HepG2 (cell line): ENCODE results near the gene LRP1B. TPM values are rescaled to one million over a fixed set of nuclear protein-coding genes. Genes with fewer than 3 reads are reported as not detected.
"Not testable (repeated sequence)": the region's sequence is repeated elsewhere in the genome, so short reads cannot be mapped to it uniquely, and the experiment has no call there.

Experiments
- ATAC-seq: fragments of 200-7000 bp; cut with Tn5 transposase; 3 replicates; pipeline ENCODE4 v1.9.1; 2020; ENCODE audit warnings: mild to moderate bottlenecking, moderate library complexity
- BruUV-seq: library from RNA; stranded (reverse); fragments of 400-500 nt; replicated peaks from 2 replicates; lab custom pipeline; 2021; lab: Mats Ljungman, UMichigan
- CTCF ChIA-PET: fragments of 300-600 bp; formaldehyde crosslinking; extraction: SDS; loops from one replicate; lab custom pipeline; 2021; ENCODE audit warnings: low total read pairs, inconsistent platforms, low intra/inter-chr PET ratio; lab: Yijun Ruan, JAX
- POLR2A ChIA-PET: fragments of 350-600 bp; sonication (Branson Sonifier 250); formaldehyde crosslinking; loops from one replicate; lab custom pipeline; 2020; ENCODE audit warnings: antibody characterized with exemption, inconsistent platforms; lab: Yijun Ruan, JAX
- DNase-seq: peaks from one replicate; pipeline ENCODE4 v3.0.0-alpha.2; 2015; ENCODE audit warnings: low spot score
- FAIRE-seq: peaks from 3 replicates; lab custom pipeline; 2011; peaks lifted over from hg19 to GRCh38; lab: Jason Lieb, UNC
- H2AFZ ChIP-seq: one replicate; pipeline ENCODE4 v1.6.1; 2011; ENCODE audit warnings: low read length, inconsistent platforms
- H3K27ac ChIP-seq: fragments of 300-600 bp; 3 replicates; pipeline ENCODE4 v1.8.0; 2011; ENCODE audit warnings: mixed run types, mild to moderate bottlenecking, mixed read lengths, low read length, inconsistent platforms; ENCODE audit not compliant: insufficient read depth; ENCODE audit errors: extremely low read length
- H3K27me3 ChIP-seq, 2 experiments: fragments of 200-600 bp in 1 of 2; 2 replicates in 1 of 2; 3 replicates in 1 of 2; pipeline versions ENCODE4 v1.6.0 to v1.8.0; 2011; ENCODE audit warnings: low read length in 2 of 2, mild to moderate bottlenecking in 2 of 2, moderate library complexity in 2 of 2, inconsistent platforms in 1 of 2; ENCODE audit not compliant: insufficient read depth in 2 of 2, control insufficient read depth in 1 of 2
- H3K36me3 ChIP-seq, 2 experiments: fragments of 200-600 bp in 1 of 2; replicated peaks in 1 of 2; 2 replicates in 1 of 2; 3 replicates in 1 of 2; pipeline versions ENCODE4 v1.5.1 to v1.8.0; 2011; ENCODE audit warnings: low read length in 2 of 2, inconsistent platforms in 1 of 2; ENCODE audit not compliant: insufficient read depth in 2 of 2, control insufficient read depth in 1 of 2
- H3K4me1 ChIP-seq: 2 replicates; pipeline ENCODE4 v1.5.1; 2012; ENCODE audit warnings: low read length, inconsistent platforms; ENCODE audit not compliant: insufficient read depth
- H3K4me2 ChIP-seq: 2 replicates; pipeline ENCODE4 v1.6.0; 2011; ENCODE audit warnings: low read depth, low read length, inconsistent platforms
- H3K4me3 ChIP-seq, 3 experiments: fragments of 200-600 bp in 1 of 3; sonication (generic), shearing (Covaris generic) in 1 of 3; replicated peaks in 1 of 3; 2 replicates each; pipeline ENCODE4 v1.5.1; 2011 to 2016; ENCODE audit warnings: low read length in 3 of 3, inconsistent platforms in 2 of 3, low read depth in 2 of 3, mild to moderate bottlenecking in 2 of 3, control low read depth in 1 of 3, mixed read lengths in 1 of 3; ENCODE audit not compliant: insufficient read depth in 1 of 3
- H3K79me2 ChIP-seq: one replicate; pipeline ENCODE4 v1.6.1; 2011; ENCODE audit warnings: low read length, inconsistent platforms; ENCODE audit not compliant: insufficient read depth
- H3K9ac ChIP-seq: 2 replicates; pipeline ENCODE4 v1.6.0; 2011; ENCODE audit warnings: mild to moderate bottlenecking, low read depth, low read length, inconsistent platforms; ENCODE audit not compliant: insufficient read depth
- H3K9me3 ChIP-seq: 2 replicates; pipeline ENCODE4 v1.5.1; 2012; ENCODE audit warnings: mild to moderate bottlenecking, low read length
- H4K20me1 ChIP-seq: 2 replicates; pipeline ENCODE4 v1.6.0; 2011; ENCODE audit warnings: inconsistent platforms, mild to moderate bottlenecking, low read length, moderate library complexity; ENCODE audit not compliant: insufficient read depth
- MAFF ChIP-seq: IDR thresholded peaks from 2 replicates; pipeline ENCODE4 v1.6.1; 2011; ENCODE audit warnings: low read depth, low read length, improper control_type of control experiment
- MAFK ChIP-seq, 2 experiments: IDR thresholded peaks in 1 of 2; conservative IDR thresholded peaks in 1 of 2; 2 replicates each; pipeline ENCODE4 v1.6.1; 2011; ENCODE audit warnings: improper control_type of control experiment in 2 of 2, low read length in 2 of 2
- NR3C1 ChIP-seq: sonication (generic); formaldehyde crosslinking; IDR thresholded peaks from 2 replicates; pipeline ENCODE4 v1.4.0; 2020; ENCODE audit warnings: missing genetic modification reagents
- SKI ChIP-seq: fragments of 450-650 bp; IDR thresholded peaks from one replicate; pipeline ENCODE4 v1.6.1; 2018; ENCODE audit warnings: mild to moderate bottlenecking; ENCODE audit not compliant: partially characterized antibody
- ZNF121 ChIP-seq: sonication (generic); formaldehyde crosslinking; IDR thresholded peaks from 2 replicates; pipeline ENCODE4 v1.5.0; 2020; ENCODE audit warnings: mild to moderate bottlenecking, missing genetic modification reagents
- ZNF557 ChIP-seq: sonication (generic); formaldehyde crosslinking; IDR thresholded peaks from 2 replicates; pipeline ENCODE4 v1.4.0; 2020; ENCODE audit warnings: missing genetic modification reagents
- ZNF572 ChIP-seq: sonication (generic); formaldehyde crosslinking; IDR thresholded peaks from 2 replicates; pipeline ENCODE4 v1.5.1; 2020; ENCODE audit warnings: mild to moderate bottlenecking, missing genetic modification reagents
- ZNF670 ChIP-seq: sonication (generic); formaldehyde crosslinking; IDR thresholded peaks from 2 replicates; pipeline ENCODE4 v1.8.0; 2022; ENCODE audit warnings: mild to moderate bottlenecking, missing genetic modification reagents, borderline replicate concordance
- ZNF780A ChIP-seq: sonication (generic); formaldehyde crosslinking; IDR thresholded peaks from 2 replicates; pipeline ENCODE4 v1.8.0; 2022; ENCODE audit warnings: mild to moderate bottlenecking, missing genetic modification reagents, moderate library complexity
- WGBS: methylation state at CpG from one replicate; pipeline ENCODE4 v1.1.6; 2017; ENCODE audit warnings: low lambda C conversion rate; 5-methylcytosine and 5-hydroxymethylcytosine counted together
- in situ Hi-C: cut with HindIII; loops from 2 replicates; pipeline ENCODE4 v1.10.0; 2017; ENCODE audit warnings: low pct_unique_long_range_greater_than_20kb; ENCODE audit not compliant: extremely low pct_ligation_motif_present
- intact Hi-C: fragments of 100-400 bp; cut with micrococcal nuclease; formaldehyde crosslinking; loops from one replicate; pipeline ENCODE4 v1.10.0; 2022; ENCODE audit not compliant: unreplicated experiment
- polyA plus RNA-seq, 8 experiments: library from polyadenylated mRNA; depleted of rRNA in 3 of 8; stranded (reverse) in 7 of 8; unstranded in 1 of 8; fragments of >200 nt; fragmentation: Illumina TruSeq in 4 of 8; extraction: Trizol in 4 of 8; gene quantifications; 2 replicates each; pipeline versions ENCODE4 v1.2.1 to v1.2.3, GENCODE V29; 2011 to 2016; ENCODE audit warnings: low read depth in 4 of 8, missing spikeins in 1 of 8, mixed read lengths in 1 of 8; ENCODE audit not compliant: insufficient read depth in 1 of 8
- total RNA-seq, 5 experiments: library from RNA; depleted of rRNA; stranded (reverse); fragments of >200 nt; fragmentation: Illumina TruSeq; extraction: Trizol; gene quantifications; 2 replicates each; pipeline ENCODE4 v1.2.3, GENCODE V29; 2016; ENCODE audit warnings: low read depth in 1 of 5
- TF ChIP-seq, protein P1 (sequence below): sonication (generic); formaldehyde crosslinking; IDR thresholded peaks from 2 replicates; pipeline ENCODE4 v1.9.0; 2021; ENCODE audit warnings: mild to moderate bottlenecking, missing genetic modification reagents
- TF ChIP-seq, protein P2 (sequence below): sonication (generic); formaldehyde crosslinking; IDR thresholded peaks from 2 replicates; pipeline ENCODE4 v1.4.0; 2020; ENCODE audit warnings: missing genetic modification reagents

Gene LRP1B
- total and polyA plus RNA-seq, 2 of the 13 experiments (the other 11 are each of a cell fraction or from before 2014, with no cell fraction given): 0.04 TPM; not detected in 1

DNA sequence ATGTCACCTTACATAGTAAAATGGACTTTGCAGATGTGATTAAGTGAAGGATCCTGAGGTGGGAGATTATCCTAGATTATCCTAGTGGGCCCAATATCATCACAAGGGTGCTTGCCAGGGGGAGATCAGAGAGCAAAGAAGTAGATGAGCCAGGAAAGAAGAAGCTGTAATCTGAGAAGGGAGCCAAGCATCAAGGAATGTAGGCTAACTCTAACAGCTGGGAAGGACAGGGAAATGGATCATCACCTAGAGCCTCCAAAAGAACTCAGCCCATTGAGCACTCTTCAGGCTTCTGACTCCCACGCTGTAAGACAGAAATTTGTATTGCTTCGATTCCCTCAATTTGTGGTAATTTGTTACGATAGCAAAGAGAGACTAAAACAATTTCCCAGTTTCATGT lies 309.9 kb downstream of the LRP1B start (continued):
- TF ChIP-seq SKI: no peak

DNA sequence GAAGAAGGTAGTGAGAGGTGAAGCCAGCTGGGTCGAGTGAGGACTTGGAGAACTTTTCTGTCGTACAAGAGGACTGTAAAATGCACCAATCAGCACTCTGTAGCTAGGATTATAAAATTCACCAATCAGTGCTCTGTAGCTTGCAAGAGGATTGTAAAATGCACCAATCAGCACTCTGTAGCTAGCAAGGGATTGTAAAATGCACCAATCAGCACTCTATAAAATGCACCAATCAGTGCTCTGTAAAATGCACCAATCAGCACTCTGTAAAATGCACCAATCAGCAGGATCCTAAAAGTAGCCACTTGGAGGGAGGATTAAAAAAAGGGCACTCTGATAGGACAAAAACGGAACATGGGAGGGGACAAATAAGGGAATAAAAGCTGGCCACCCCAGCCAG lies 315.5 kb downstream of the LRP1B start:
- H3K4me2 ChIP-seq, DNase-seq, H3K4me3 ChIP-seq, H3K27ac ChIP-seq, H2AFZ ChIP-seq, H3K79me2 ChIP-seq, POLR2A ChIA-PET, in situ Hi-C loops, H3K36me3 ChIP-seq, FAIRE-seq, intact Hi-C loops, H4K20me1 ChIP-seq, ATAC-seq, H3K9ac ChIP-seq, H3K27me3 ChIP-seq, H3K4me1 ChIP-seq, BruUV-seq, CTCF ChIA-PET: not testable (repeated sequence)
- 3% methylated on average over 3 of the region's 3 CpGs for WGBS
- TF ChIP-seq MAFF: peak; percentile 51; the same call in 1 of the 2 replicates
- peak; percentile 37 to 63; a peak in 2 of 4 replicates for TF ChIP-seq MAFK (conservative IDR thresholded peaks at IDR 0.05 in 1 of 2, IDR thresholded peaks at IDR 0.05 in 1 of 2; ENCODE audit: low read length in 2 of 2)
- H3K9me3 ChIP-seq: peaks cover 13% of the 10 kb centered on the region

DNA sequence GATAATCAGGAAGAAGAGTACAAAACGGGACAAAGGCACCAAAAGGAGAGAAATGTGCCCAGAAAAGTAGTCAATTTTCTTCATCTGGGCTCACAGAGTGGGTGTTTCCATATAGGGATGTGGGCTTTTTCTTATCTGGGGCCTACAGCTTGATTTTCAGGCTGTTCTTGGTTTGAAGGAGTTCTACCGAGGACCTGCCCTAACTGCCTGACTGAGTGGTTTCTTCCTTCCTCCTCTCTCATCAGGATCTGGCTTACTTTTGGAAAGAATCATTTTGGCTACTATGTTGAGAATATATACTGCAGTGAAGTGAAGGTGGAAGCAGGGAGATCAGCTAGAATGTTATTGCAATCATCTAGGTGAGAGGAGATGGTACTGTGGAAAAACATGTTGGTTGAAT lies 316.7 kb downstream of the LRP1B start:
- Histone ChIP-seq H4K20me1 (no peaks in the 10 kb centered on the region), H3K79me2 (no peaks in the 10 kb centered on the region), H3K4me2 (no peak overlapping the region), H3K9ac (no peak overlapping the region), H3K9me3 (peaks cover 13% of the 10 kb centered on the region), H3K4me1 (no peaks in the 10 kb centered on the region), H3K36me3 (no peaks in the 10 kb centered on the region), H3K27me3 (no peaks in the 10 kb centered on the region), H3K27ac (no peak overlapping the region), H2AFZ (no peak overlapping the region), H3K4me3 (no peak overlapping the region)
- no peak for ATAC-seq
- POLR2A ChIA-PET: no interaction called here
- in situ Hi-C loops: no loop called here
- CTCF ChIA-PET: no interaction called here
- BruUV-seq: no TSS peak
- intact Hi-C loops: no loop called here
- WGBS: 0% methylated on average over 2 of the region's 2 CpGs
- no peak for FAIRE-seq
- DNase-seq: no peak
- TF ChIP-seq ZNF121 (CRISPR knock-in tag) (no peak), ZNF780A (CRISPR knock-in tag) (peak; percentile 82; the same call in 1 of the 2 replicates), NR3C1 (no peak), ZNF670 (CRISPR knock-in tag) (no peak), ZNF557 (CRISPR knock-in tag) (no peak), ZNF572 (CRISPR knock-in tag) (no peak)
- TF ChIP-seq, protein P1, sequence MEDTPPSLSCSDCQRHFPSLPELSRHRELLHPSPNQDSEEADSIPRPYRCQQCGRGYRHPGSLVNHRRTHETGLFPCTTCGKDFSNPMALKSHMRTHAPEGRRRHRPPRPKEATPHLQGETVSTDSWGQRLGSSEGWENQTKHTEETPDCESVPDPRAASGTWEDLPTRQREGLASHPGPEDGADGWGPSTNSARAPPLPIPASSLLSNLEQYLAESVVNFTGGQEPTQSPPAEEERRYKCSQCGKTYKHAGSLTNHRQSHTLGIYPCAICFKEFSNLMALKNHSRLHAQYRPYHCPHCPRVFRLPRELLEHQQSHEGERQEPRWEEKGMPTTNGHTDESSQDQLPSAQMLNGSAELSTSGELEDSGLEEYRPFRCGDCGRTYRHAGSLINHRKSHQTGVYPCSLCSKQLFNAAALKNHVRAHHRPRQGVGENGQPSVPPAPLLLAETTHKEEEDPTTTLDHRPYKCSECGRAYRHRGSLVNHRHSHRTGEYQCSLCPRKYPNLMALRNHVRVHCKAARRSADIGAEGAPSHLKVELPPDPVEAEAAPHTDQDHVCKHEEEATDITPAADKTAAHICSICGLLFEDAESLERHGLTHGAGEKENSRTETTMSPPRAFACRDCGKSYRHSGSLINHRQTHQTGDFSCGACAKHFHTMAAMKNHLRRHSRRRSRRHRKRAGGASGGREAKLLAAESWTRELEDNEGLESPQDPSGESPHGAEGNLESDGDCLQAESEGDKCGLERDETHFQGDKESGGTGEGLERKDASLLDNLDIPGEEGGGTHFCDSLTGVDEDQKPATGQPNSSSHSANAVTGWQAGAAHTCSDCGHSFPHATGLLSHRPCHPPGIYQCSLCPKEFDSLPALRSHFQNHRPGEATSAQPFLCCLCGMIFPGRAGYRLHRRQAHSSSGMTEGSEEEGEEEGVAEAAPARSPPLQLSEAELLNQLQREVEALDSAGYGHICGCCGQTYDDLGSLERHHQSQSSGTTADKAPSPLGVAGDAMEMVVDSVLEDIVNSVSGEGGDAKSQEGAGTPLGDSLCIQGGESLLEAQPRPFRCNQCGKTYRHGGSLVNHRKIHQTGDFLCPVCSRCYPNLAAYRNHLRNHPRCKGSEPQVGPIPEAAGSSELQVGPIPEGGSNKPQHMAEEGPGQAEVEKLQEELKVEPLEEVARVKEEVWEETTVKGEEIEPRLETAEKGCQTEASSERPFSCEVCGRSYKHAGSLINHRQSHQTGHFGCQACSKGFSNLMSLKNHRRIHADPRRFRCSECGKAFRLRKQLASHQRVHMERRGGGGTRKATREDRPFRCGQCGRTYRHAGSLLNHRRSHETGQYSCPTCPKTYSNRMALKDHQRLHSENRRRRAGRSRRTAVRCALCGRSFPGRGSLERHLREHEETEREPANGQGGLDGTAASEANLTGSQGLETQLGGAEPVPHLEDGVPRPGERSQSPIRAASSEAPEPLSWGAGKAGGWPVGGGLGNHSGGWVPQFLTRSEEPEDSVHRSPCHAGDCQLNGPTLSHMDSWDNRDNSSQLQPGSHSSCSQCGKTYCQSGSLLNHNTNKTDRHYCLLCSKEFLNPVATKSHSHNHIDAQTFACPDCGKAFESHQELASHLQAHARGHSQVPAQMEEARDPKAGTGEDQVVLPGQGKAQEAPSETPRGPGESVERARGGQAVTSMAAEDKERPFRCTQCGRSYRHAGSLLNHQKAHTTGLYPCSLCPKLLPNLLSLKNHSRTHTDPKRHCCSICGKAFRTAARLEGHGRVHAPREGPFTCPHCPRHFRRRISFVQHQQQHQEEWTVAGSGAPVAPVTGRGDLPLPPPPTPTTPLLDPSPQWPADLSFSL: no peak
- TF ChIP-seq, protein P2, sequence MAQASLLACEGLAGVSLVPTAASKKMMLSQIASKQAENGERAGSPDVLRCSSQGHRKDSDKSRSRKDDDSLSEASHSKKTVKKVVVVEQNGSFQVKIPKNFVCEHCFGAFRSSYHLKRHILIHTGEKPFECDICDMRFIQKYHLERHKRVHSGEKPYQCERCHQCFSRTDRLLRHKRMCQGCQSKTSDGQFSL (CRISPR knock-in tag): no peak
